Naive B cell (primary cell): Measurements from ENCODE around the gene TBCEL. TPM values are rescaled to one million over a fixed set of nuclear protein-coding genes. Genes with fewer than 3 reads are reported as not detected.
"Not testable (repeated sequence)": the region's sequence is repeated elsewhere in the genome, so short reads cannot be mapped to it uniquely, and the experiment has no call there.

Source experiments
- ATAC-seq, 2 donors: fragments of 150-1000 bp; cut with Tn5 transposase; 2 replicates each; pipeline ENCODE4 v1.10.0; 2021; ENCODE audit warnings: low read depth in 2 of 2, mild to moderate bottlenecking in 2 of 2, moderate library complexity in 2 of 2
- DNase-seq: peaks from one replicate; pipeline ENCODE4 v3.0.0; 2022
- H3K27ac Mint-ChIP-seq, 6 donors: one replicate each; pipeline ENCODE4 v1.8.0; 2020 to 2022; ENCODE audit warnings: mild to moderate bottlenecking in 6 of 6, mixed read lengths in 6 of 6, moderate library complexity in 5 of 6, inconsistent platforms in 2 of 6
- H3K27me3 Mint-ChIP-seq, 3 donors: one replicate each; pipeline ENCODE4 v1.8.0; 2021 to 2022; ENCODE audit warnings: mixed read lengths in 3 of 3, mild to moderate bottlenecking in 1 of 3
- H3K36me3 Mint-ChIP-seq, 2 donors: one replicate each; pipeline ENCODE4 v1.8.0; 2020 to 2022; ENCODE audit warnings: mixed read lengths in 2 of 2, inconsistent platforms in 1 of 2, mild to moderate bottlenecking in 1 of 2
- H3K4me1 Mint-ChIP-seq, 3 donors: one replicate each; pipeline ENCODE4 v1.8.0; 2020 to 2022; ENCODE audit warnings: mixed read lengths in 3 of 3, inconsistent platforms in 1 of 3, mild to moderate bottlenecking in 1 of 3, moderate library complexity in 1 of 3
- H3K4me3 Mint-ChIP-seq, 8 donors: one replicate each; pipeline ENCODE4 v1.8.0; 2020 to 2022; ENCODE audit warnings: mild to moderate bottlenecking in 8 of 8, mixed read lengths in 8 of 8, moderate library complexity in 8 of 8, inconsistent platforms in 2 of 8
- H3K9me3 Mint-ChIP-seq, 7 donors: one replicate each; pipeline ENCODE4 v1.8.0; 2020 to 2022; ENCODE audit warnings: mixed read lengths in 7 of 7, mild to moderate bottlenecking in 5 of 7, inconsistent platforms in 2 of 7, moderate library complexity in 1 of 7
- polyA plus RNA-seq, 6 donors: library from polyadenylated mRNA; unstranded; fragments of 300-500 nt; fragmentation: Illumina TruSeq; gene quantifications; one replicate each; pipeline ENCODE4 v1.2.3, GENCODE V29; 2021; ENCODE audit warnings: low read depth in 6 of 6

TBCEL gene
- polyA plus RNA-seq, 6 donors from 2014 or later, result 2.0 to 6.0 (median 4.0) TPM; not detected in 1

DNA sequence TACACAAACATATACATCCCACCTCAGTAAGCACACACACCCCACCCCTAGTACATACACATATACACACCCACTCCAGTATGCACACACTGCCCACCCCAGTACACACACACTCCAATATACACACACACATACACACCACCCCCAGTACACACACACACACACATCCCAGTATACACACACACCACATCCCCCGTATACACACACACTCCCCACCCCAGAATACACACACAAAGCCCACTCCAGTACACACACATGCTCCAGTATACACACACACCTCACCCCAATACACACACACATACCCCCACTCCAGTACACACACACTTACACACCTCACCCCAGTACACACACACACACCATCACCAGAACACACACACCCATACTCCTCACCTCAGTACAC, 84.5 kb downstream of the TBCEL start:
- H3K4me3 Mint-ChIP-seq, result no peak overlapping the region
- DNase-seq, result no peak
- ATAC-seq, result no peak
- no peaks in the 10 kb centered on the region for H3K36me3 Mint-ChIP-seq
- peaks cover 0 to 5% (median 0%) of the 10 kb centered on the region in 3 donors for H3K4me1 Mint-ChIP-seq
- H3K27ac Mint-ChIP-seq, result no peak overlapping the region
- H3K27me3 Mint-ChIP-seq, result peaks cover 12 to 31% (median 27%) of the 10 kb centered on the region in 3 donors
- peaks cover 0 to 2% (median 0%) of the 10 kb centered on the region in 7 donors for H3K9me3 Mint-ChIP-seq

DNA sequence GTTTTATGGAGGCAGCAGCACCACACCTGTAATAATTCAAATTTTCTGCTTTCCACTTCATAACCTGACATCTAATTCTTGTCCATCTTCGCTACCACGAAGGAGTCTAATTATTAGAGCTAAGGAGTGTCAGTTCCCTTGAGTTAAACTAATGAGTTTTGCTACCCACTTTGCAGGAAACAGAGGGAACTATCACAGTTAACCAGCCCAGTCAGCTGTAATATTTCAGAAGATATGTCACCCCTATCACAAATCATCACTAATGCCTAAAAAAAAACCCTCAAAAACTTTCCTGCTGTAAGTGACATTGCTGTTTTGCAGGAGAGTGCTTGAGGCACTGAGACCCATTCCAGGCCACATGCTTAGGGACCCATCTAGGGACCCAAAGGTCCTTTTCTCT, 85.6 kb downstream of the TBCEL start:
- no peak for DNase-seq
- Mint-ChIP-seq H3K27ac (no peak overlapping the region), H3K4me1 (peaks cover 0 to 5% (median 0%) of the 10 kb centered on the region in 3 donors), H3K9me3 (peaks cover 0 to 2% (median 0%) of the 10 kb centered on the region in 7 donors), H3K36me3 (no peaks in the 10 kb centered on the region), H3K4me3 (no peak overlapping the region), H3K27me3 (peaks cover 15 to 31% (median 27%) of the 10 kb centered on the region in 3 donors)
- no peak for ATAC-seq

DNA sequence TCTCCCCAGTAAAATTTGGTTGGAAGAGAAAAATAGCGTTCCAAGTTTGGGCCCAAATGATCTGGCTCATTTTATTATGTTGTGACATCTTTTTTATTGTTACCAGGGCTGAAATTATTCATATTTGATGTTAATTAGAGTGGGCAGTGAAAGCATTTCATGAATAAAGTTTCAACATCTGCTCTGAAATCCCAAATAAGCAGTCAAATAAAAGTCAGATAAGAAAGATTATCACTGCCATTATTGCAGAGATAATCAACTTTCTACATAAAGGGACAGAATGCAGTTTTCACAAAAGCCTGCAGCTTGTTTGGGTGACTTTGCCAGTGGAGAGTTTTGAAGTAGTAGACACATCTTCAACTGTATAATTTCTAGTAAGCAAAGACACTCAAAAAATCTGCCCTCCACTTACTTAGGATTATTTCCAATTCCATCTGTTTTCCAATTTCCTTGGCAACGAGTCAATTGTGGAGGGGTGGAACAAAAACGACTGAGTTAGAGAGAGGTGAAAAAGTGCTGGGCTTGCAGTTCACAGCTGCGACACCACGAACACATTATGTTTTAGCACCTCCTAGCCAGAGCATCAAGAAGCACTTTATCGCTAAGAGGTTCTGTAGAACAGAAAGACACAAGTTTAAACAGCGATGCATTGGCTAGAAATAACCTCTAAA, 86.1 kb downstream of the TBCEL start:
- peaks cover 0 to 2% (median 0%) of the 10 kb centered on the region in 7 donors for H3K9me3 Mint-ChIP-seq
- DNase-seq (no peak), ATAC-seq (no peak)
- no peak overlapping the region for H3K27ac Mint-ChIP-seq
- no peak overlapping the region for H3K4me3 Mint-ChIP-seq
- H3K36me3 Mint-ChIP-seq, result no peaks in the 10 kb centered on the region
- H3K27me3 Mint-ChIP-seq, result peaks cover 15 to 34% (median 27%) of the 10 kb centered on the region in 3 donors
- H3K4me1 Mint-ChIP-seq, result peaks cover 0 to 5% (median 0%) of the 10 kb centered on the region in 3 donors

DNA sequence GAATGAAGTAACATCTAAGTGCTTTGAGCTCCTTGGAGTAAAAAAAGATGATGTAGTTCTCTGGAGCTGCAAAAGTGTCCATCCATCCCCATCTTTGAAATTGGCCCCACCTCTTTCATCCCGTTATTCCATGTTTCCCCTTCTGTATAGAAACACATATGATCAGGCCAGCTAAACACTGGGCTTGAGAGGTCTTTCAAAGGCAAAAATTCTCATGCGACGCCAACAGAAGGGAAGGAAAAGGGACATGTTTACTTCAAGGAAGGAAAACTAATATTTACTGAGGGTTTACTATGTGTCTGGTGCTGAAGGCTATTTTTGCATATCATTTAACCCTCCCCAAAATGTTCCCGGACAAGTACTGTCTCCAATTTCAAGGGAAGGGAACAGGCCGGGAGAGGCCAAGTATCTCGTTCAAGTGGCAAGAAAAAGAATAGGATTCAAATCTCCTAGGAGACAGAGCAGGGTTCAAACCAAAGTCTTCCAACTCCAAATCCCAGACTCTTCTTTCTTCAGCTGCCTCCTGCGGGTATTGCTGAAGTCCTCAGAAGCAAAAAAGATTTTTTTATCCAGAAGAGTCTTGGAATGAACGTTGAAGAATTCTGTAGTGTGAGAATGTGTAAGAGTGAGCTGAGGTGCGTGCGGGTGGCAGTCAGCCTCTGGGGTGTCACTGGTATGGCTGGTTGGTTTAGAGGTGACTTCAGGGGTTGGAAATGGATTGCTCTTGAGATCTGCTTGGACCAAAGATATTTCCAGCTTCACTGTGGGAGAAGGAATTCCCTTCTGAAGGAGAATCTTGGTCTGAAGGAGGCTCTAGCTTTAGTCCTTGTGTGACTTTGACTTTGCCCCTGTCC, 87.2 kb downstream of the TBCEL start:
- DNase-seq (no peak), ATAC-seq (no peak)
- H3K27me3 Mint-ChIP-seq, result peaks cover 19 to 43% (median 27%) of the 10 kb centered on the region in 3 donors
- H3K4me1 Mint-ChIP-seq, result peaks cover 0 to 5% (median 0%) of the 10 kb centered on the region in 3 donors
- H3K36me3 Mint-ChIP-seq, result no peaks in the 10 kb centered on the region
- H3K9me3 Mint-ChIP-seq, result peaks cover 0 to 2% (median 0%) of the 10 kb centered on the region in 7 donors
- H3K4me3 Mint-ChIP-seq, result no peak overlapping the region
- H3K27ac Mint-ChIP-seq, result no peak overlapping the region

DNA sequence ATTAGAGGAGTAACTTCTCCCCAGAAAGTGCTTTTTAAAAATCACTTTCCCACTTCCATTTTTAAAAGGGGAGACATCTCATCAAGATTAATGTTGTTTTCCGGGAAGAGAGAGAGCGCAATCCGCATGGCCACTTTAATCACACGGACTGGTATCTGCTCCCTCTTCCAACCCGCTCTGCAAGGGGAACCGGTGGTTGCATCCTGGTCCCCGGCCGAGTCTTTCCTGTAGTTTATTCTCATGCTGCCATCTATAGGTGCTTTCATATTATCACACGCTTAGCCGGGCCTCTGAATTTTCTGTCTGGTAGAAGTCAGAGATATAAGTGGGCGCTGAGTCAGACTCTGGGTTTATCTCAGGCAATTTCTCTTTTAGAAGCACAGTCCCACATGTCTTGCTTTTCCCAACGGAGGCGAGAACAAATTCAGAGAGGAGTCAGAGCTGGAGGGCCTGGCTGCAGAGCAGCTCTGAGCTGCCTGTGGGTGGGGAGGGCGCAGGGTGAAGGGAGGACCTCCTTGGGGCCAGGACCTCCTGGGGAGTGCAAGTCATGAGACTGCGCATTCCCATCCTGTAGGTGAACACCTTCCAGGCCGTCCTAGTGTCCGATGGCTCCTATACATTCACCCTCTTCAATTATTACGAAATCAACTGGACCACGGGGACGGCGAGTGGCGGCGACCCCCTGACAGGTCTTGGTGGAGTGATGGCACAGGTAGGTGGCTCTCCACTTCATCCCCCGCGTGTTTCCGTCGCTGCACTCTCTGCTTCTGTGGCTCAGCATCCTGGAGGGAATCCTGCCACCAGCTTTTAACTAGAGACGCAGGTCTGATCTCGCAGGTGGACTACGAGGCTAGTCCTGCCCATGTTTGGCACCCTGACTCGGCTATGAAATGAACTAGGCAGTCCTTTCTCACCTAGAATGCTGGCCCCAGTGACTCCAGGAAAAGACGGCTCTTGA, 88.9 kb downstream of the TBCEL start:
- Mint-ChIP-seq H3K4me1 (peaks cover 0 to 5% (median 0%) of the 10 kb centered on the region in 3 donors), H3K27ac (peak overlapping the region in 1 of 6 donors; percentile 0), H3K4me3 (no peak overlapping the region), H3K9me3 (peaks cover 0 to 2% (median 0%) of the 10 kb centered on the region in 7 donors), H3K36me3 (no peaks in the 10 kb centered on the region), H3K27me3 (peaks cover 23 to 43% (median 30%) of the 10 kb centered on the region in 3 donors)
- DNase-seq (peak; percentile 2), ATAC-seq (no peak)

DNA sequence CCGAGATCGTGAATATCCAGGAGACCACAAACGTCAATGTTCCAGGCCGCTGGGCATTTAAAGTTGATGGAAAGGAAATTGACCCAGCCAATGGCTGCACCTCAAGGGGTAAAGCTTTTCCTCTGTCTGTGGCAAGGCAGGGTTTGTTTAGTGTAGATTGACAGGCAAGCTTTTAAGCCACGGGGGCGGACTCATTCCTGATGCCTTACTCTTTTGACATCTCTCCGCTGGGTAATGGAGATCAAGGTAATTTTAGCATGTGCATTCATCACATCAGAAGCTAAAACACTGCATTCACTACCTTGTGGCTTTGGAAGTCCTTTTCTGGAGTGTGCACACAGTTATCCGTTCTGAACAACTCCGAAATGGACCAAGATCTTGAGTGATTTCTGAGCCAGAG, 89.7 kb downstream of the TBCEL start:
- DNase-seq, result no peak
- H3K9me3 Mint-ChIP-seq, result no peaks in the 10 kb centered on the region
- no peak for ATAC-seq

DNA sequence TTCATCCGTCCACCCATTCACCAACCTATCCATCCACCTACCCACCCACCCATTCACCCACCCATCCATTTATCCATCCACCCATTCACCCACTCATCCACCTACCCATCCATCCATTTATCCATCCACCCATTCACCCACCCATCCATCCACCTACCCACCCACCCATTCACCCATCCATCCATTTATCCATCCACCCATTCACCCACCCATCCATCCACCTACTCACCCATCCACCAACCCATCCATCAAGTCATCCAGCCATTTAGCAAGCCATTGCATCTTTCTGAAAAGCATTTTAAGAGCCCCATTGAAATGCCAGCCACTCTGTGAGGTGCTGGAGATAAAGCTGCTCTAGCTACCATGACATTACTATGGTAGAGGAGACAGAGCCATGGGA, 91.1 kb downstream of the TBCEL start:
- H3K4me1 Mint-ChIP-seq, DNase-seq, H3K4me3 Mint-ChIP-seq, ATAC-seq, H3K9me3 Mint-ChIP-seq, H3K36me3 Mint-ChIP-seq, H3K27ac Mint-ChIP-seq: not testable (repeated sequence)
- peaks cover 28 to 33% (median 28%) of the 10 kb centered on the region in 3 donors for H3K27me3 Mint-ChIP-seq

More for the DNA sequence above, 89.7 kb downstream of the TBCEL start:
- Mint-ChIP-seq H3K36me3 (no peaks in the 10 kb centered on the region), H3K27me3 (peaks cover 23 to 37% (median 31%) of the 10 kb centered on the region in 3 donors), H3K4me3 (no peak overlapping the region), H3K4me1 (peaks cover 0 to 5% (median 0%) of the 10 kb centered on the region in 3 donors), H3K27ac (peak overlapping the region in 1 of 6 donors; percentile 19)

DNA sequence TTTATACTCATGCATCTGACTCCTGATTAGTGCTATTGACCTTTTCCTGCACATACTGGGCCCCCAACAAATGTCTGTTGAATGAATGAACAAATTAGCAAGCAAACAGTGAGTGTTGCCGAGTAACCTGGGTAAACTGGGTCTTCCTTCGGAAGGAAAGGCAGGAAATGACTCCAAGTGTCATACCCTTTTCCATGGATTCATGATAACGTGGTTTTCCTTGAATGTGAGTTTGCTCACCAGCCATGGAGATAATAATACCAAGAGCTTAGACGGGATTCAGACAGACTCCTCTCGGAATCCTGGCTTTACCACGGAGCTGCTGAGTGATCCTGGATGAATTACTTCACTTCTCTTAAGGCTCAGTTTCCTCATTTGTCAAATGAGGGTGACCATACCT, 93.9 kb downstream of the TBCEL start:
- Mint-ChIP-seq H3K27me3 (peaks cover 12 to 17% (median 16%) of the 10 kb centered on the region in 3 donors), H3K27ac (no peak overlapping the region), H3K4me3 (no peak overlapping the region), H3K4me1 (no peaks in the 10 kb centered on the region), H3K9me3 (peaks cover 0 to 15% (median 12%) of the 10 kb centered on the region in 7 donors), H3K36me3 (no peaks in the 10 kb centered on the region)
- no peak for ATAC-seq
- no peak for DNase-seq

DNA sequence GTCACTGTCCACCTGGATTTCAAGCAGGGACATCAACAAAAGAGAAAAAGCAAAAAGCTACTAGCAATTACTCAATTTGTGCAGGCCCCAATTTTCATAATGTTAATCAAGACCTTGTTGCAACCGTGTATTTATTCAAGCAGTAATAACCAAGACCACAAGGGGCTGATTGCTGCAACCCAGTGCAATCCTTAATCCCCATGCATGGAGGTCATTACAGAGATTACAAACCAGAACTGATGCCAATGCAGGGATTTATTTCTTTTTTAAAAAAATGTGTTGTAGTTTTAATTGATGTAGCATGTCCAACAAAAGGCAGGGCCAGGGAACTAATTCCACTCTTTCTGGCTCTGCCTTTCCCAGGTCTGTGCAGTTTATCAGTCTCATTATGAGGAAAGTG, 95.5 kb downstream of the TBCEL start:
- H3K27ac Mint-ChIP-seq, result no peak overlapping the region
- peaks cover 0 to 7% of the 10 kb centered on the region in 2 donors for H3K36me3 Mint-ChIP-seq
- no peak for DNase-seq
- peaks cover 0 to 25% (median 13%) of the 10 kb centered on the region in 7 donors for H3K9me3 Mint-ChIP-seq
- H3K27me3 Mint-ChIP-seq, result peaks cover 11 to 18% (median 12%) of the 10 kb centered on the region in 3 donors
- H3K4me3 Mint-ChIP-seq, result no peak overlapping the region
- no peaks in the 10 kb centered on the region for H3K4me1 Mint-ChIP-seq
- ATAC-seq, result no peak

DNA sequence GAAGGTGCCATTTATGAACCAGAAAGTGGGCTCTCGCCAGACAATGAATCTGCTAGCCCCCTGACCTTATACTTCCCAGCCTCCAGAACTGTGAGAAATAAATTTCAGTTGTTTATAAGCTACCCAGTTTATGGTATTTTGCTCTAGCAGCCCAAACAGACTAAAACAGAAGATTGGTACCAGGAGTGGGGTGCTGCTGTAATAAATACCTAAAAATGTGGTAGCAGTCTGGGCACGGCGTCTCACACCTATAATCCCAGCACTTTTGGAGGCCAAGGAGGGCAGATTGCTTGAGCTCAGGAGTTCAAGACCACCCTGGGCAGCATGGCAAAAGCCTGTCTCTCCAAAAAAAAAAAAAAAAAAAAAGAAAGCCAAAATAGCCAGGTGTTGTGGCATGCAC, 98.4 kb downstream of the TBCEL start:
- Mint-ChIP-seq H3K9me3 (peaks cover 0 to 25% (median 13%) of the 10 kb centered on the region in 7 donors), H3K27ac (no peak overlapping the region), H3K4me3 (no peak overlapping the region), H3K36me3 (peaks cover 0 to 7% of the 10 kb centered on the region in 2 donors), H3K4me1 (no peaks in the 10 kb centered on the region), H3K27me3 (peaks cover 0 to 11% (median 9%) of the 10 kb centered on the region in 3 donors)
- DNase-seq (no peak), ATAC-seq (no peak)

DNA sequence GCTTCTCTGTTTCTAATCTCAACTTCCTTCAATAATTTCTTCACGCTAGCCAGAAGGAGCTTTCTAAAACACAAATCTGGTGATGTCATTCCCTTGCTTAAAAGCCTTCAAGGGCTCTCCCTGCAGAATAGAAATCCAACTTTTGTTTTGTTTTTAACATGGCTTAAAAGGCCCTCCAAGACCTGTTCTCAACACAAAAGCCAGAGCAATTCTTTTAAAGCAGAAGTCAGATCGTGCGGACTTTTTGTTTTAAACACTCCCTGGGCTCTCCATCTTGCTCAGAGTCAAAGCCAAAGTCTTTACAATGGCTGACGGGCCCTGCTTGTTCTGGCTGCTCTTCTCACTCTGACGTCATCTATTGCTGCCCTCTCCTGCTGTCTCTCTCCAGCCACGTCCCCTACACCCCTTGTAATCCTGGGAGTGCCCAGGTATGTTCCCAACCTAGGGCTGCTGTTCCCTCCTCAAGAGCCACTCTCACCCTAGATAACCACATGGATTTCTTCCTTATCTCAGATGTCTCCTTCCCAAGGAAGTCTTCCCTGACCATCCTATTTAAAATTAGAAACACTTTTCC, 99.7 kb downstream of the TBCEL start:
- peaks cover 0 to 7% of the 10 kb centered on the region in 2 donors for H3K36me3 Mint-ChIP-seq
- no peak overlapping the region for H3K27ac Mint-ChIP-seq
- H3K4me3 Mint-ChIP-seq, result no peak overlapping the region
- H3K27me3 Mint-ChIP-seq, result peaks cover 0 to 9% (median under 1%) of the 10 kb centered on the region in 3 donors
- ATAC-seq, result no peak
- H3K4me1 Mint-ChIP-seq, result no peaks in the 10 kb centered on the region
- DNase-seq, result no peak
- peaks cover 0 to 25% (median 13%) of the 10 kb centered on the region in 7 donors for H3K9me3 Mint-ChIP-seq

DNA sequence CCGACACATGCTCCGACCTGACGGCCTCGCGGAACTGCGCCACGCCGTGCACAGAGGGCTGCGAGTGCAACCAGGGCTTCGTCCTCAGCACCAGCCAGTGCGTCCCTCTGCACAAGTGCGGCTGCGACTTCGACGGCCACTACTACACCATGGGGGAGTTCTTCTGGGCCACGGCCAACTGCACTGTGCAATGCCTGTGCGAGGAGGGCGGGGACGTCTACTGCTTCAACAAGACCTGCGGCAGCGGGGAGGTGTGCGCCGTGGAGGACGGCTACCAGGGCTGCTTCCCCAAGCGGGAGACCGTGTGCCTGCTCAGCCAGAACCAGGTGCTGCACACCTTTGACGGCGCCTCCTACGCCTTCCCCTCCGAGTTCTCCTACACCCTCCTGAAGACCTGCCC, 103.9 kb downstream of the TBCEL start:
- Mint-ChIP-seq H3K27me3 (peaks cover 0 to 9% (median 9%) of the 10 kb centered on the region in 3 donors), H3K9me3 (peaks cover 0 to 12% (median 2%) of the 10 kb centered on the region in 7 donors), H3K4me1 (no peaks in the 10 kb centered on the region), H3K36me3 (peaks cover 0 to 7% of the 10 kb centered on the region in 2 donors), H3K4me3 (no peak overlapping the region), H3K27ac (peak overlapping the region in 1 of 6 donors; percentile 70)
- no peak for ATAC-seq
- no peak for DNase-seq
